Thyroid gland (tissue), 4 donors: ENCODE data around the gene SMG6.

Experiments
- CTCF ChIP-seq, 6 experiments: fragments of 200-600 bp in 3 of 6; fragments of 450-650 bp in 3 of 6; sonication (generic) in 3 of 6; IDR thresholded peaks; one replicate each; pipeline ENCODE4 v1.5.1; 2016 to 2019; ENCODE audit warnings: antibody characterized with exemption in 6 of 6, mild to moderate bottlenecking in 2 of 6, inconsistent platforms in 1 of 6, moderate library complexity in 1 of 6
- POLR2A ChIP-seq, 2 donors: fragments of 450-650 bp; IDR thresholded peaks; one replicate each; pipeline ENCODE4 v1.6.1; 2017; ENCODE audit warnings: antibody characterized with exemption in 2 of 2, mild to moderate bottlenecking in 2 of 2, moderate library complexity in 1 of 2

GRCh38 chr17:2227025-2227699 is 76.4 kb downstream of the SMG6 start:
- no peak for TF ChIP-seq POLR2A (IDR thresholded peaks at IDR 0.05)
- TF ChIP-seq CTCF (IDR thresholded peaks at IDR 0.05) = no peak
